NCI-H82 treated with DMSO at 0.1 percent for 48 hours (cell line): Measurements from ENCODE around the gene CYBC1.
"Not testable (repeated sequence)": the region's sequence is repeated elsewhere in the genome, so short reads cannot be mapped to it uniquely, and the experiment has no call there.

ENCODE experiments used
- DNase-seq: peaks from one replicate; lab custom pipeline; 2025; ENCODE audit not compliant: unreplicated experiment; lab: John Stamatoyannopoulos, UW

Gene CYBC1

GRCh38 chr17:82479602-82480001 is 29.1 kb upstream of the CYBC1 start:
- no peak for DNase-seq

GRCh38 chr17:82477934-82478333 is 27.4 kb upstream of the CYBC1 start:
- DNase-seq, result no peak

GRCh38 chr17:82475458-82475857 is 24.9 kb upstream of the CYBC1 start:
- DNase-seq, result no peak

GRCh38 chr17:82474223-82475010 is 23.9 kb upstream of the CYBC1 start:
- DNase-seq, result no peak

GRCh38 chr17:82470065-82470464 is 19.5 kb upstream of the CYBC1 start:
- no peak for DNase-seq

- DNase-seq, result no peak
These were observed 18.1 kb upstream of the CYBC1 start for GRCh38 chr17:82468692-82469091.

GRCh38 chr17:82465023-82465603 is 14.6 kb upstream of the CYBC1 start:
- DNase-seq, result no peak

GRCh38 chr17:82464567-82464929 is 14.0 kb upstream of the CYBC1 start:
- no peak for DNase-seq

- no peak for DNase-seq
These were observed 13.5 kb upstream of the CYBC1 start for GRCh38 chr17:82463925-82464566.

- DNase-seq, result no peak
These were observed 12.8 kb upstream of the CYBC1 start for GRCh38 chr17:82463391-82463790.

- DNase-seq, result no peak
These were observed 11.4 kb upstream of the CYBC1 start for GRCh38 chr17:82461827-82462524.

GRCh38 chr17:82459936-82460335 is 9.4 kb upstream of the CYBC1 start:
- DNase-seq, result not testable (repeated sequence)

GRCh38 chr17:82458885-82459424 is 8.4 kb upstream of the CYBC1 start:
- no peak for DNase-seq

GRCh38 chr17:82458179-82458884 is 7.8 kb upstream of the CYBC1 start, which contains the start of gene NARF:
TSS of gene NARF (plus strand) at chr17:82458741. CDS start at chr17:82458804, 63 bp downstream.
- peak; percentile 93 for DNase-seq

GRCh38 chr17:82457929-82458178 is 7.3 kb upstream of the CYBC1 start:
- no peak for DNase-seq

- DNase-seq, result no peak
These were observed 6.7 kb upstream of the CYBC1 start for GRCh38 chr17:82457073-82457928.

- DNase-seq, result not testable (repeated sequence)
These were observed 3.2 kb upstream of the CYBC1 start for GRCh38 chr17:82453706-82454105.

GRCh38 chr17:82453151-82453550 is 2.6 kb upstream of the CYBC1 start:
- peak; percentile 10 for DNase-seq

- DNase-seq, result no peak
These were observed 1.6 kb upstream of the CYBC1 start for GRCh38 chr17:82452162-82452561.

- DNase-seq, result no peak
These were observed 632 bp downstream of the CYBC1 start for GRCh38 chr17:82449883-82450356.
